NCI-H460 (cell line): ENCODE data around the gene GOLGA8S. TPM values are rescaled to one million over a fixed set of nuclear protein-coding genes. Genes with fewer than 3 reads are reported as not detected.
"Not testable (repeated sequence)": the region's sequence is repeated elsewhere in the genome, so short reads cannot be mapped to it uniquely, and the experiment has no call there.

Experiments used
- DNase-seq: peaks from one replicate; pipeline ENCODE4 v3.0.0-alpha.2; 2016; ENCODE audit warnings: low read depth; ENCODE audit errors: extremely low read depth
- small RNA-seq, 2 experiments: library from RNA; depleted of rRNA; stranded (forward); fragments of <200 nt; gene quantifications; one replicate each; pipeline ENCODE3, GENCODE V24; 2014
- total RNA-seq: library from RNA; depleted of rRNA; stranded (reverse); fragments of >200 nt; shearing (Covaris generic); gene quantifications from 2 replicates; pipeline ENCODE4 v1.2.3, GENCODE V29; 2014; rRNA removed

The GOLGA8S gene
- total RNA-seq, 1 experiment from 2014 or later, result not detected

GRCh38 chr15:23397779-23398178, 43.2 kb downstream of the GOLGA8S start:
- DNase-seq, result no peak

GRCh38 chr15:23398357-23398756, 43.8 kb downstream of the GOLGA8S start:
- DNase-seq, result not testable (repeated sequence)

GRCh38 chr15:23399207-23399606, 44.7 kb downstream of the GOLGA8S start:
- not testable (repeated sequence) for DNase-seq

GRCh38 chr15:23401627-23402026, 47.1 kb downstream of the GOLGA8S start:
- DNase-seq, result no peak

GRCh38 chr15:23402140-23402539, 47.6 kb downstream of the GOLGA8S start:
- DNase-seq, result no peak

DNA sequence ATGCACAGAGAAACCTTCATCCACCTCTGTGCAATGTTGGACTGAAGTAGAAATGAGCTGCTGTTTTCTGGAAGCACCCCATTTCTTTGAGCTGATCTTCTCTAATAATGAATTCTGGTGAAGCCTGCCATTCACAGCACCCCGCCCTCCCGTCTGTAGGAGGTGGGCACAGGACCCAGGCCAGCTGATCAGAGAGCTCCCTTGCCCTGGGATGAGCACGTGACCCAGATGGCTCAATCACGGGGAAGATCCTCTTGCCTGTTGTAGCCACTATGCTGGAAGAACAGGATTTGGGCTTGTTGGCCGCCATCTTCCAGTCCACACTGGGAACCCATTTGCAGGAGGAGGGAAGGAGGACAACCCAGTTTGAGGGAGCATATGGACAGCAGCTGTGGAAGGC, 48.0 kb downstream of the GOLGA8S start:
- DNase-seq, result no peak

DNA sequence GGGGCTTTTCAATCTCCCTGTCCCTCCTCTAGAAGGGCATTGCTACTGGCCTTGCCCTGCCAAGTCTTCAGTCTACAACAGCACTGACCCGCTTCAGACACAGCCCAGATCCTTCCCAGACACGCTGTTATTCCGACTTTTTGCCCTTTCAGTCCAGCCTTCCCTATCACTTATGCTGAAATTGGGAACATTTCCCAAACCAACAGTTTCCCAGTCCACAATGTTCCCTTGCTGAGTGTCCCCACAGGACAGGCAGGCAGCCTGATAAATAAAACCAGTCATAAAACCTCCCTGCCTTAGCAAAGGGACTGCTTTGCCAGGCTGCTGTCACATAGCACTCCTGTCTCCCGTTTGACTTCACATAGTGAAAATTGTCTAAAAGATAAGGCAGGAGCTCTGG, 49.0 kb downstream of the GOLGA8S start:
- no peak for DNase-seq

- no peak for DNase-seq
Observed at GRCh38 chr15:23411841-23412240, 57.3 kb downstream of the GOLGA8S start.

DNA sequence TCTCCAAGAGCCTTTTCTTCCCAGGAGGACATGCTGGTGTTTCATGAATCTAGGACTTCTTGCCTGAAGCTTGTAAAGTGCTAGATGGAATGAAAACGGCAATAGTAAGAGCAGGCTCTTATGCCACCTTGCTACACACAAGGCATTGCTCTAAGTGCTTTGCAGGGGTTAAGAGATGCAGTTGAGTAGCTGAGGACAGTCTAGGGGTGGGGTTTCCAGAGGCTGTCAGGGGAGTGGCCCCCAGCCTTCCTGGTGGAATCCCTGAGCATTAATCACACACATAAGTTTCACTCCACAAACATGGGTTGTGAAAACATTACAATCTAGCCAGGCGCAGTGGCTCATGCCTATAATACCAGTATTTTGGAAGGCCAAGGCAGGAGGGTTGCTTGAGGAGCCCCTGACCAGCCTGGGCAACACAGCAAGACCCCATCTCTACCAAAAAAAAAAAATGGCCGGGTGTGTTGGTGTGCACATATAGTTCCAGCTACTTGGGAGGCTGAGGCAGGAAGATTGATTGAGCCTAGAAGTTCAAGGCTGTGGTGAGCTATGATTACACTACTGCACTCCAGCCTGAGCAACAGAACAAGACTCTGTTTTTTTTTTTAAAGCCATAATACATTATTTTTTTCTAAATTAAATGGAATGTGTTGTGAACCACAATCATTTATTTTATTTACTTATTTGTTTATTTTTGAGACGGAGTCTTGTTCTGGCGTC, 58.5 kb downstream of the GOLGA8S start:
- DNase-seq, result not testable (repeated sequence)

Small RNA genes lying within 50 kb of the gene (small RNA-seq; reads per million reads assigned to genes)
- gene RN7SL536P, result 0 reads per million in 2 experiments

Other genes starting within 250 kb of the GOLGA8S start
- gene GOLGA6L1, start 217.9 kb upstream of the GOLGA8S start, total RNA-seq, result not detected in 2 replicates
- not detected in 2 replicates for gene GOLGA6L26, start 20.6 kb upstream of the GOLGA8S start, total RNA-seq
- gene GOLGA6L2, start 92.5 kb downstream of the GOLGA8S start, total RNA-seq, result not detected in 2 replicates
- gene MKRN3, start 210.9 kb downstream of the GOLGA8S start, total RNA-seq, result not detected in 2 replicates